Measurements from ENCODE around the gene PRRG2.

The PRRG2 gene

GRCh38 chr19:49567861-49568441 lies 13.2 kb upstream of the PRRG2 start:
- H3K27ac ChIP-seq: no peak overlapping the region
- no peak for TF ChIP-seq CTCF (conservative IDR thresholded peaks at IDR 0.05)

DNA sequence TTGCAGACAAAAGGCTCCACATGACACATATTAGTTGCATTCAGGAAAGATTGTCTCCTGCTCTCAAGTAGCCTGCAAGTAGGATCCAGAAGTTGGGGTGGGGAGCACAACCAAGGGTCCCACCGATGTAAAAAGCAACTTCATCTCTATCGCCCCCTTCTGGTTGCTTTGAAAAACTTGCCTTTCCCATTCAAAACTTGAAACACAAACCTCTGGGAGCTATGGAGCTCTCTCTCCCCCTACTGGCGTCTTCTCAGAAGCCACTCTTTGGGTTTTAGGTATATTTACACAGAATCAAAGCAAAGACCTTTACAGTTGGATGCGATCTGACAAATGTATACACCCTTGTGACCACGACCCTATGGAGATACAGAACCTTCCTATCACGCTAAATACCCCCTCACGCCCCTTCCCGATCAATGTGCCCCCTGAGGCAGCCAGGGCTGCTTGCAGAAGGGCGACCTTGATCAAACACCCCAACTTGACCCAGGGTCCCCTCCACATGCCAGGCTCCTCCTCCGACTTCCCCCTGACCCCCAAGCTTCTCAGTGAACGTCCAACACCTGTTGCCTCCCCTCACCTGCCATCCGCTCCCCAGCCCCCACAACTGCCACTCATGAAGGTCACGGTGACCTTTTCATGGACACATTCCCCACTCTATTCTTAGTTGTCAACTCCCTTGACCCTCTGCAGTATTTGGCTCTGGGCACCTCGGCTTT lies 10.8 kb upstream of the PRRG2 start:
- H3K27ac ChIP-seq: no peak overlapping the region
- TF ChIP-seq CTCF (conservative IDR thresholded peaks at IDR 0.05): peak; percentile 99

- TF ChIP-seq CTCF (conservative IDR thresholded peaks at IDR 0.05): peak; percentile 54
- peak overlapping the region; percentile 47 for H3K27ac ChIP-seq
Observed at GRCh38 chr19:49570997-49571676, 10.0 kb upstream of the PRRG2 start.

DNA sequence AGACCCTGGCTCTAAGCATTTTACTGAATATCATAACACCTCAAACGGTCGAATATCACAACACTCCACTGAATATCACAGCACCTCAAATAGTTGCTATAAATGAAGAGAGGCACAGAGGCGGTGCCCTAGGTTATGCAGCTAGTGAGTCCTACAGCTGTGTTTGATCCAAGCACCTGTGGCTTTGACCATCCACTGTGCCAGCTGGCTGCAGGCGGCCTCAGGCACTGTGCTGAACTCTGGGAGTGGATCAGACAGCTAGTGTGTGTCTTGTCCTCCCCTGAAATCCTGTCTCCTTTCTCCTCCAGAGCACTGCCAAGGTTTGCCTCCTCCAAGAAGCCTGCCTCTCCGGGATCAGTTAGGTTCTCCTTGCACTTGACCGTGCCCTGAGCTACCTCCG lies 8.1 kb upstream of the PRRG2 start:
- TF ChIP-seq CTCF (conservative IDR thresholded peaks at IDR 0.05): no peak
- H3K27ac ChIP-seq: no peak overlapping the region

- no peak overlapping the region for H3K27ac ChIP-seq
- no peak for TF ChIP-seq CTCF (conservative IDR thresholded peaks at IDR 0.05)
Observed at GRCh38 chr19:49573425-49573824, 7.7 kb upstream of the PRRG2 start.

GRCh38 chr19:49574206-49574755 lies 6.8 kb upstream of the PRRG2 start:
- no peak for TF ChIP-seq CTCF (conservative IDR thresholded peaks at IDR 0.05)
- H3K27ac ChIP-seq: no peak overlapping the region

DNA sequence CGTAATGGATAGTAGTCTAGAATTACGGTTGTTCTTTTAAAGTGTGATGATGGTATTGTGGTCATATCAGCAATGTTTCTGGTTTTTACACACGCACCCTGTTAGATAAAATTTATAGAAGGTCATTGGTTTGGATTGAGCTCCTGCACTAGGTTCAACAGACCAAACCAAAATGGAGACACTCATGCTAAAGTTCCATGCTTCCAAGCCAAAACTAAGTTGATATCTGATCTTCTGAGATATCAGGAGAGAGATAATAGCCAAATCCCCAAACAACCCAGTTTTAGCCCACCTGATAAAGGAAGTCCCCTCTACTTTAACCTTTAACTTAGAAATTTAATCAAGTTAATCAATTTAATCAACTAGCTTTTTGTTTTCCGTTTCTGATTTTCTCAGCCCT lies 1.9 kb upstream of the PRRG2 start:
- no peak for TF ChIP-seq CTCF (conservative IDR thresholded peaks at IDR 0.05)

More for the DNA sequence above, 1.9 kb upstream of the PRRG2 start:
- H3K27ac ChIP-seq: peak overlapping the region; percentile 79; the same call in 1 of the 2 replicates

Data from VCaP (cell line).